DOHH2 (cell line): Measurements from ENCODE around the gene RASD2.

Source experiments
- H3F3A ChIP-seq: fragments of 200-600 bp; sonication (generic), shearing (Covaris generic); 2 replicates; pipeline ENCODE4 v1.6.0; 2016; ENCODE audit warnings: antibody characterized with exemption, mild to moderate bottlenecking; ENCODE audit not compliant: control insufficient read depth, insufficient read depth
- H3K27ac ChIP-seq: fragments of 200-600 bp; sonication (generic); 2 replicates; pipeline ENCODE4 v1.5.1; 2014; ENCODE audit warnings: low read depth, mild to moderate bottlenecking, low read length, moderate library complexity
- H3K27me3 ChIP-seq: fragments of 200-600 bp; sonication (generic); 2 replicates; pipeline ENCODE4 v1.6.1; 2014; ENCODE audit warnings: mild to moderate bottlenecking, low read length, mixed read lengths; ENCODE audit not compliant: control insufficient read depth
- H3K36me3 ChIP-seq: fragments of 200-600 bp; sonication (generic); 2 replicates; pipeline ENCODE4 v1.6.1; 2014; ENCODE audit warnings: mild to moderate bottlenecking, low read length, moderate library complexity, mixed read lengths; ENCODE audit not compliant: control insufficient read depth
- H3K4me1 ChIP-seq: fragments of 200-600 bp; sonication (generic); 2 replicates; pipeline ENCODE4 v1.6.1; 2014; ENCODE audit warnings: mild to moderate bottlenecking, low read length, mixed read lengths; ENCODE audit not compliant: control insufficient read depth
- H3K4me2 ChIP-seq: fragments of 200-600 bp; sonication (generic); 2 replicates; pipeline ENCODE4 v1.6.0; 2014; ENCODE audit warnings: mild to moderate bottlenecking, low read length, moderate library complexity
- H3K4me3 ChIP-seq: fragments of 200-600 bp; sonication (generic); 2 replicates; pipeline ENCODE4 v1.5.1; 2014; ENCODE audit warnings: mild to moderate bottlenecking, low read length, mixed read lengths
- H3K79me2 ChIP-seq: fragments of 200-600 bp; sonication (generic); 2 replicates; pipeline ENCODE4 v1.6.1; 2014; ENCODE audit warnings: mild to moderate bottlenecking, low read length, mixed read lengths; ENCODE audit not compliant: control insufficient read depth
- H3K9me2 ChIP-seq: fragments of 200-600 bp; sonication (generic); replicated peaks from 2 replicates; pipeline ENCODE4 v1.6.1; 2014; ENCODE audit warnings: mild to moderate bottlenecking, low read length, mixed read lengths; ENCODE audit not compliant: control insufficient read depth
- H3K9me3 ChIP-seq: fragments of 200-600 bp; sonication (generic); 2 replicates; pipeline ENCODE4 v1.6.1; 2014; ENCODE audit warnings: antibody characterized with exemption, low read length, mixed read lengths; ENCODE audit not compliant: control insufficient read depth, insufficient read depth
- H4K20me1 ChIP-seq: fragments of 200-600 bp; sonication (generic); 2 replicates; pipeline ENCODE4 v1.6.0; 2014; ENCODE audit warnings: low read depth, mild to moderate bottlenecking, antibody characterized with exemption, low read length, moderate library complexity; ENCODE audit not compliant: control insufficient read depth, insufficient read depth
- CTCF ChIP-seq: fragments of 200-600 bp; sonication (generic); IDR thresholded peaks from one replicate; pipeline ENCODE4 v1.5.1; 2014; ENCODE audit warnings: antibody characterized with exemption, mild to moderate bottlenecking, low read depth, low read length; ENCODE audit not compliant: poor library complexity, severe bottlenecking
- EZH2phosphoT487 ChIP-seq: fragments of 200-600 bp; sonication (generic); IDR thresholded peaks from 2 replicates; pipeline ENCODE4 v1.6.1; 2017; ENCODE audit warnings: borderline replicate concordance, mild to moderate bottlenecking, antibody characterized with exemption, low read length, moderate library complexity, mixed read lengths

Gene RASD2

GRCh38 chr22:35531676-35532075, 9.0 kb upstream of the RASD2 start:
- no peaks in the 10 kb centered on the region for H4K20me1 ChIP-seq
- peaks cover 7% of the 10 kb centered on the region; the same call in 1 of the 2 replicates for H3K27me3 ChIP-seq
- no peaks in the 10 kb centered on the region for H3K9me2 ChIP-seq
- no peaks in the 10 kb centered on the region for H3F3A ChIP-seq
- no peak overlapping the region for H3K4me2 ChIP-seq
- H3K4me1 ChIP-seq = peaks cover 4% of the 10 kb centered on the region; the same call in 1 of the 2 replicates
- H3K36me3 ChIP-seq = no peaks in the 10 kb centered on the region
- no peaks in the 10 kb centered on the region for H3K9me3 ChIP-seq
- TF ChIP-seq CTCF (no peak), EZH2phosphoT487 (no peak)
- no peak overlapping the region for H3K4me3 ChIP-seq
- no peaks in the 10 kb centered on the region for H3K79me2 ChIP-seq
- H3K27ac ChIP-seq = no peak overlapping the region

GRCh38 chr22:35533365-35534029, 7.1 kb upstream of the RASD2 start:
- TF ChIP-seq CTCF = no peak
- TF ChIP-seq EZH2phosphoT487 = no peak
- H3K4me1 ChIP-seq = peaks cover 9% of the 10 kb centered on the region
- H3K9me3 ChIP-seq = no peaks in the 10 kb centered on the region
- no peak overlapping the region for H3K27ac ChIP-seq
- no peak overlapping the region for H3K4me3 ChIP-seq
- H4K20me1 ChIP-seq = no peaks in the 10 kb centered on the region
- H3F3A ChIP-seq = no peaks in the 10 kb centered on the region
- H3K36me3 ChIP-seq = no peaks in the 10 kb centered on the region
- H3K4me2 ChIP-seq = no peak overlapping the region
- no peaks in the 10 kb centered on the region for H3K79me2 ChIP-seq
- H3K27me3 ChIP-seq = peaks cover 7% of the 10 kb centered on the region; the same call in 1 of the 2 replicates
- no peaks in the 10 kb centered on the region for H3K9me2 ChIP-seq

GRCh38 chr22:35534091-35534490, 6.5 kb upstream of the RASD2 start:
- H3F3A ChIP-seq = no peaks in the 10 kb centered on the region
- no peaks in the 10 kb centered on the region for H3K9me2 ChIP-seq
- no peak overlapping the region for H3K27ac ChIP-seq
- no peaks in the 10 kb centered on the region for H3K79me2 ChIP-seq
- no peak for TF ChIP-seq EZH2phosphoT487
- TF ChIP-seq CTCF = no peak
- peaks cover 9% of the 10 kb centered on the region for H3K4me1 ChIP-seq
- H3K27me3 ChIP-seq = peaks cover 7% of the 10 kb centered on the region; the same call in 1 of the 2 replicates
- no peak overlapping the region for H3K4me3 ChIP-seq
- no peaks in the 10 kb centered on the region for H3K9me3 ChIP-seq
- no peaks in the 10 kb centered on the region for H4K20me1 ChIP-seq
- no peak overlapping the region for H3K4me2 ChIP-seq
- H3K36me3 ChIP-seq = no peaks in the 10 kb centered on the region
